Effector CD4-positive, alpha-beta T cell (primary cell): ENCODE results near the gene HDAC9.
"Not testable (repeated sequence)": the region's sequence is repeated elsewhere in the genome, so short reads cannot be mapped to it uniquely, and the experiment has no call there.

Experiments used
- DNase-seq: peaks from one replicate; pipeline ENCODE4 v3.0.0-alpha.2; 2020

The HDAC9 gene

GRCh38 chr7:18903695-18904094 is 408.1 kb downstream of the HDAC9 start:
- no peak for DNase-seq

GRCh38 chr7:18905316-18905943 is 409.9 kb downstream of the HDAC9 start:
- DNase-seq = no peak

GRCh38 chr7:18906901-18907300 is 411.4 kb downstream of the HDAC9 start:
- no peak for DNase-seq

GRCh38 chr7:18913106-18913505 is 417.6 kb downstream of the HDAC9 start:
- DNase-seq = no peak

- DNase-seq = no peak
Measured at GRCh38 chr7:18916826-18917225, 421.3 kb downstream of the HDAC9 start.

- no peak for DNase-seq
Measured at GRCh38 chr7:18927134-18927533, 431.6 kb downstream of the HDAC9 start.

GRCh38 chr7:18936265-18936664 is 440.7 kb downstream of the HDAC9 start:
- DNase-seq = no peak

- no peak for DNase-seq
Measured at GRCh38 chr7:18939771-18940592, 444.4 kb downstream of the HDAC9 start.

- DNase-seq = no peak
Measured at GRCh38 chr7:18940593-18941134, 445.1 kb downstream of the HDAC9 start.

- no peak for DNase-seq
Measured at GRCh38 chr7:18941207-18941606, 445.7 kb downstream of the HDAC9 start.

- DNase-seq = no peak
Measured at GRCh38 chr7:18948521-18948920, 453.0 kb downstream of the HDAC9 start.

- DNase-seq = no peak
Measured at GRCh38 chr7:18952846-18953245, 457.3 kb downstream of the HDAC9 start.

- no peak for DNase-seq
Measured at GRCh38 chr7:18958627-18959026, 463.1 kb downstream of the HDAC9 start.

- DNase-seq = no peak
Measured at GRCh38 chr7:18960725-18961124, 465.2 kb downstream of the HDAC9 start.

GRCh38 chr7:18962031-18962430 is 466.5 kb downstream of the HDAC9 start:
- DNase-seq = no peak

GRCh38 chr7:18965657-18966056 is 470.1 kb downstream of the HDAC9 start:
- no peak for DNase-seq

- DNase-seq = not testable (repeated sequence)
Measured at GRCh38 chr7:18967755-18968154, 472.2 kb downstream of the HDAC9 start.

GRCh38 chr7:18971839-18972238 is 476.3 kb downstream of the HDAC9 start:
- DNase-seq = no peak

GRCh38 chr7:18974803-18975202 is 479.3 kb downstream of the HDAC9 start:
- no peak for DNase-seq

- DNase-seq = no peak
Measured at GRCh38 chr7:18975276-18975675, 479.7 kb downstream of the HDAC9 start.

GRCh38 chr7:18975689-18976280 is 480.2 kb downstream of the HDAC9 start:
- no peak for DNase-seq

- no peak for DNase-seq
Measured at GRCh38 chr7:18976715-18977471, 481.3 kb downstream of the HDAC9 start.

- DNase-seq = no peak
Measured at GRCh38 chr7:18978108-18978495, 482.6 kb downstream of the HDAC9 start.
